H9 (cell line): ENCODE measurements around the gene AGA. TPM values are rescaled to one million over a fixed set of nuclear protein-coding genes. Genes with fewer than 3 reads are reported as not detected.

Experiments used
- DNase-seq: peaks from one replicate; pipeline ENCODE4 v3.0.0-alpha.2; 2017
- H2AFZ ChIP-seq: one replicate; pipeline ENCODE4 v1.6.1; 2013; ENCODE audit warnings: mild to moderate bottlenecking, low read length, control low read depth, moderate library complexity
- H2AK5ac ChIP-seq: 2 replicates; pipeline ENCODE4 v1.6.1; 2013; ENCODE audit warnings: low read length, control low read depth, mixed read lengths; ENCODE audit not compliant: insufficient read length
- H2BK120ac ChIP-seq: one replicate; pipeline ENCODE4 v1.6.1; 2013; ENCODE audit warnings: low read depth, mild to moderate bottlenecking, low read length, control low read depth, inconsistent platforms; ENCODE audit not compliant: poor library complexity, severe bottlenecking
- H2BK12ac ChIP-seq: 2 replicates; pipeline ENCODE4 v1.6.1; 2013; ENCODE audit warnings: low read length, control low read depth, mixed read lengths, low read depth; ENCODE audit not compliant: insufficient read length
- H2BK15ac ChIP-seq: 2 replicates; pipeline ENCODE4 v1.6.1; 2013; ENCODE audit warnings: low read depth, low read length, control low read depth
- H2BK20ac ChIP-seq: one replicate; pipeline ENCODE4 v1.6.1; 2013; ENCODE audit warnings: low read depth, mild to moderate bottlenecking, low read length, control low read depth, inconsistent platforms; ENCODE audit not compliant: poor library complexity, severe bottlenecking
- H2BK5ac ChIP-seq: 2 replicates; pipeline ENCODE4 v1.6.1; 2013; ENCODE audit warnings: low read length, control low read depth, mixed read lengths; ENCODE audit not compliant: insufficient read length
- H3K14ac ChIP-seq: 2 replicates; pipeline ENCODE4 v1.6.1; 2013; ENCODE audit warnings: low read length, control low read depth; ENCODE audit not compliant: insufficient read depth
- H3K18ac ChIP-seq: 2 replicates; pipeline ENCODE4 v1.6.1; 2013; ENCODE audit warnings: low read depth, mild to moderate bottlenecking, mixed read lengths, low read length, control low read depth; ENCODE audit not compliant: insufficient read length
- H3K23ac ChIP-seq: 2 replicates; pipeline ENCODE4 v1.6.1; 2013; ENCODE audit warnings: low read length, control low read depth, mixed read lengths, low read depth; ENCODE audit not compliant: insufficient read length
- H3K23me2 ChIP-seq: 2 replicates; pipeline ENCODE4 v1.6.1; 2013; ENCODE audit warnings: low read depth, mild to moderate bottlenecking, mixed read lengths, low read length, control low read depth; ENCODE audit not compliant: insufficient read length, poor library complexity, severe bottlenecking
- H3K27ac ChIP-seq: 2 replicates; pipeline ENCODE4 v1.5.1; 2013; ENCODE audit warnings: low read length, control low read depth, mixed read lengths, low read depth; ENCODE audit not compliant: insufficient read length
- H3K27me3 ChIP-seq: 2 replicates; pipeline ENCODE4 v1.6.1; 2013; ENCODE audit warnings: low read length, control low read depth, inconsistent platforms; ENCODE audit not compliant: insufficient read depth
- H3K4ac ChIP-seq: 2 replicates; pipeline ENCODE4 v1.6.1; 2013; ENCODE audit warnings: low read depth, mild to moderate bottlenecking, control low read depth, inconsistent platforms, low read length, moderate library complexity
- H3K4me1 ChIP-seq: 2 replicates; pipeline ENCODE4 v1.6.1; 2013; ENCODE audit warnings: low read length, control low read depth, inconsistent platforms; ENCODE audit not compliant: insufficient read depth
- H3K4me2 ChIP-seq: 2 replicates; pipeline ENCODE4 v1.6.1; 2013; ENCODE audit warnings: low read length, control low read depth, mixed read lengths; ENCODE audit not compliant: insufficient read length, insufficient read depth
- H3K56ac ChIP-seq: 2 replicates; pipeline ENCODE4 v1.6.1; 2013; ENCODE audit warnings: low read depth, mild to moderate bottlenecking, mixed read lengths, low read length, control low read depth; ENCODE audit not compliant: insufficient read length
- H3K79me1 ChIP-seq: 2 replicates; pipeline ENCODE4 v1.6.1; 2013; ENCODE audit warnings: low read depth, mild to moderate bottlenecking, moderate library complexity, low read length, control low read depth, inconsistent platforms; ENCODE audit not compliant: insufficient read depth, poor library complexity, severe bottlenecking
- H3K79me2 ChIP-seq: 2 replicates; pipeline ENCODE4 v1.6.1; 2013; ENCODE audit warnings: low read length, control low read depth, inconsistent platforms; ENCODE audit not compliant: insufficient read depth
- H3K9ac ChIP-seq: 2 replicates; pipeline ENCODE4 v1.6.1; 2013; ENCODE audit warnings: low read length, control low read depth, mixed read lengths; ENCODE audit not compliant: insufficient read length; ENCODE audit errors: extremely low read depth
- H3K9me3 ChIP-seq: one replicate; pipeline ENCODE4 v1.6.1; 2013; ENCODE audit warnings: low read depth, low read length, inconsistent platforms; ENCODE audit not compliant: control insufficient read depth
- H3T11ph ChIP-seq: one replicate; pipeline ENCODE4 v1.6.1; 2013; ENCODE audit warnings: mild to moderate bottlenecking, low read length, control low read depth, inconsistent platforms
- H4K20me1 ChIP-seq: one replicate; pipeline ENCODE4 v1.6.1; 2013; ENCODE audit not compliant: control insufficient read depth, insufficient read length, insufficient read depth
- H4K5ac ChIP-seq: 2 replicates; pipeline ENCODE4 v1.6.1; 2013; ENCODE audit warnings: low read depth, mild to moderate bottlenecking, mixed read lengths, low read length, control low read depth; ENCODE audit not compliant: insufficient read length
- H4K8ac ChIP-seq: replicated peaks from 2 replicates; pipeline ENCODE4 v1.6.1; 2013; ENCODE audit warnings: low read length, control low read depth, mixed read lengths, low read depth; ENCODE audit not compliant: insufficient read length
- H4K91ac ChIP-seq: 2 replicates; pipeline ENCODE4 v1.6.1; 2013; ENCODE audit warnings: low read depth, mild to moderate bottlenecking, moderate library complexity, mixed read lengths, low read length, control low read depth; ENCODE audit not compliant: insufficient read length
- H3K27ac Mint-ChIP-seq, 3 experiments: 2 replicates in 2 of 3; 3 replicates in 1 of 3; pipeline ENCODE4 v1.8.0; 2020 to 2021; ENCODE audit warnings: mixed read lengths in 3 of 3, mild to moderate bottlenecking in 1 of 3, moderate library complexity in 1 of 3
- H3K27me3 Mint-ChIP-seq: 2 replicates; pipeline ENCODE4 v1.8.0; 2021; ENCODE audit warnings: low read depth, mild to moderate bottlenecking, moderate library complexity, mixed read lengths
- H3K36me3 Mint-ChIP-seq, 3 experiments: 2 replicates in 2 of 3; 3 replicates in 1 of 3; pipeline ENCODE4 v1.8.0; 2020 to 2021; ENCODE audit warnings: low read depth in 3 of 3, mixed read lengths in 3 of 3; ENCODE audit not compliant: insufficient read depth in 1 of 3
- H3K4me1 Mint-ChIP-seq, 2 experiments: 2 replicates each; pipeline ENCODE4 v1.8.0; 2020; ENCODE audit warnings: mixed read lengths in 2 of 2
- H3K4me3 Mint-ChIP-seq, 2 experiments: 2 replicates in 1 of 2; 3 replicates in 1 of 2; pipeline ENCODE4 v1.8.0; 2020 to 2021; ENCODE audit warnings: mild to moderate bottlenecking in 2 of 2, mixed read lengths in 2 of 2, moderate library complexity in 1 of 2
- H3K9me3 Mint-ChIP-seq, 2 experiments: 2 replicates in 1 of 2; 3 replicates in 1 of 2; pipeline ENCODE4 v1.8.0; 2020; ENCODE audit warnings: mild to moderate bottlenecking in 2 of 2, mixed read lengths in 2 of 2, moderate library complexity in 1 of 2
- CTCF ChIP-seq: fragments of 200-600 bp; sonication (generic); conservative IDR thresholded peaks from 3 replicates; pipeline ENCODE4 v1.8.0; 2021; ENCODE audit warnings: antibody characterized with exemption, mild to moderate bottlenecking
- WGBS: extraction: QIAGEN DNeasy Blood & Tissue Kit; methylation state at CpG from one replicate; pipeline ENCODE4 v1.1.7; 2013; ENCODE audit warnings: missing lambda C conversion rate, low lambda C conversion rate, mixed read lengths; ENCODE audit not compliant: insufficient read length; ENCODE audit errors: extremely low coverage; 5-methylcytosine and 5-hydroxymethylcytosine counted together
- total RNA-seq: library from RNA; stranded (reverse); gene quantifications from 2 replicates; pipeline ENCODE4 v1.2.1, GENCODE V29; 2021

The AGA gene
- total RNA-seq, 1 experiment from 2014 or later: 10.0 TPM

DNA sequence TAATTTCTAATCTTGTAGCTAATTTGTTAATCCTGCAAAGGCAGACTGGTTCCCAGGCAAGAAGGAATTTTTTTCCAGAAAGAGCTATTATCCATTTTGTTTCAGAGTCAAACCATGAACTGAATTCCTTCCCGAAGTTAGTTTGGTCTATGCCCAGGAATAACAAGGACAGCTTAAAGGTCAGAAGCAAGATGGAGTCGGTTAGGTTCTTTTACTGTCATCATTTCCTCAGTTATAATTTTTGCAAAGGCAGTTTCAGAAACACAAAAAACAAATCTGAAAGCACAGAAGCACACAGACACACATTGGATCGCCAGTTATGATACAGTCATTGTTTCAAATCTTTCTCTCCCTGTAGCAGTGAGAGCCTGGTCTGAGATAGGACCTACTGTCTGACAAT lies 37.9 kb downstream of the AGA start:
- H2AFZ ChIP-seq: no peak overlapping the region
- Mint-ChIP-seq H3K27me3 (no peaks in the 10 kb centered on the region), H3K4me3 (no peak overlapping the region), H3K36me3 (peaks cover 0 to 11% (median 0%) of the 10 kb centered on the region in 3 experiments; a peak in 2 of 7 replicates), H3K4me1 (peaks cover 19% of the 10 kb centered on the region in 2 experiments), H3K9me3 (peaks cover 0 to 1% of the 10 kb centered on the region in 2 experiments; a peak in 3 of 5 replicates), H3K27ac (no peak overlapping the region)
- H3K4me2 ChIP-seq: no peak overlapping the region
- DNase-seq: no peak
- H4K5ac ChIP-seq: no peak overlapping the region
- no peak overlapping the region for H2BK120ac ChIP-seq
- no peak overlapping the region for H2BK5ac ChIP-seq
- no peak overlapping the region for H2AK5ac ChIP-seq
- no CpG with 5 or more reads among the region's 3 CpGs for WGBS
- no peaks in the 10 kb centered on the region for H3K27me3 ChIP-seq
- TF ChIP-seq CTCF: no peak
- no peak overlapping the region for H4K91ac ChIP-seq
- H3K79me1 ChIP-seq: no peaks in the 10 kb centered on the region
- no peak overlapping the region for H2BK20ac ChIP-seq
- H4K20me1 ChIP-seq: no peaks in the 10 kb centered on the region
- no peak overlapping the region for H2BK12ac ChIP-seq
- no peaks in the 10 kb centered on the region for H3K4me1 ChIP-seq
- H3K14ac ChIP-seq: no peak overlapping the region
- no peak overlapping the region for H3K18ac ChIP-seq
- H3K79me2 ChIP-seq: no peaks in the 10 kb centered on the region
- H3K9me3 ChIP-seq: no peaks in the 10 kb centered on the region
- no peak overlapping the region for H3K4ac ChIP-seq
- H3K27ac ChIP-seq: no peak overlapping the region
- no peaks in the 10 kb centered on the region for H3K23me2 ChIP-seq
- H3T11ph ChIP-seq: no peak overlapping the region
- no peak overlapping the region for H2BK15ac ChIP-seq
- H3K23ac ChIP-seq: no peak overlapping the region
- H4K8ac ChIP-seq: no peak overlapping the region
- H3K56ac ChIP-seq: no peak overlapping the region
- H3K9ac ChIP-seq: no peak overlapping the region
